Measurements from ENCODE around the gene GOLGA8T. TPM values are rescaled to one million over a fixed set of nuclear protein-coding genes. Genes with fewer than 3 reads are reported as not detected.

The GOLGA8T gene
- not detected in 2 replicates for total RNA-seq

GRCh38 chr15:30134751-30135150, at the start of gene GOLGA8T:
GOLGA8T (plus strand) TSS chr15:30135051; CDS start chr15:30135149, 98 bp downstream.

Other genes starting within 250 kb of the GOLGA8T start
- not detected in 2 replicates for gene GOLGA8J, start 52.1 kb upstream of the GOLGA8T start, total RNA-seq